ENCODE results near the gene ADNP. TPM values are rescaled to one million over a fixed set of nuclear protein-coding genes. Genes with fewer than 3 reads are reported as not detected.

ADNP gene
- total and polyA plus RNA-seq, 2 of the 13 experiments (the other 11 are each of a cell fraction or from before 2014, with no cell fraction given) = 21.0 to 21.5 TPM

DNA sequence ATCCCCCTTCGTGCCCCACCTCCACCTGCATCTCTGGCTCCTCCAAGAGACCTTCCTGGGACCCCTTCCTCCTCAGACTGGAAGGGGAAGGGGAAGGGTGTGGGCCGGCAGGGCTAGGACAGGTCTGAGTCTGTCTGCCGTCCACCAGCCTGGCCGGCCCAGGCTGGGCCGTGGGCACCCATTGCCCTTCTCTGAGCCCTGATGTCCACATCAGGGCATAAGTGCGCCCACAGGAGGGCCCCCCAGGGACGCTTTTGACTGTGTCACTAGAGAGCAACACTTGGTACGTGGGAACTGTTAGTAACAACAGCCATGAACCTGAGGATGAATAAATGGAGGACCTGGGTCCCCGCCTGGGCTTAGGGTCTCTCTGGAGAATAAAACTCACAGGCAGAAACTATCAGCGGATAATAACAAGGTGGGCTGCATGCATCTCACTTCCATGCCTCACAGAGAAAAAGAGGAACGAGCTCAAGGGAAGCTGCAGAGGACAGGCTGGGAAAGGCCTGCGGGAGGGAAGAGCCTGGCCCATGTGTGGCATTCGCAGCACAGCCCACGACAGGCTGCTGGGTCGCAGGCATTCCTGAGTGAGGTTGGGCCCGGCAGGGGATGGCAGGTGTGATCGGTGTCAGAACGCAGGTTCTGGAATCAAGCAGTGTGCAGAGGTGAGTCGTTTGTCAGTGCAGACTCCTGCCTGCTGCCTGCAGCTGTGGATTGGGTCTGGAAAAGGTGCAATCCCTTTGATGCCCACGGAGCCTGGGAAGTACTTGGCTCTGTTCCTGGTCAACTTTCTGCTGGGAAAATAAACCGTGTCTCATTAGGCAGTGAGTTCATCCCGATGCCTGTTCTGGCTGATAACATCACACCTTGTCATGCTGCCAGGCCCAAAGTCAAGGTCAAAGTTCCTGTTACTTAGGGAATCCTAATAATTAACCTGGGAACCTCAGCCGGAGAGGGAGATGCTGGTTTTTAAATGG lies 75.5 kb downstream of the ADNP start (continued):
- no peak for TF ChIP-seq ZNF281 (CRISPR knock-in tag; IDR thresholded peaks at IDR 0.05; ENCODE audit: borderline replicate concordance)
- TF ChIP-seq, protein P1, sequence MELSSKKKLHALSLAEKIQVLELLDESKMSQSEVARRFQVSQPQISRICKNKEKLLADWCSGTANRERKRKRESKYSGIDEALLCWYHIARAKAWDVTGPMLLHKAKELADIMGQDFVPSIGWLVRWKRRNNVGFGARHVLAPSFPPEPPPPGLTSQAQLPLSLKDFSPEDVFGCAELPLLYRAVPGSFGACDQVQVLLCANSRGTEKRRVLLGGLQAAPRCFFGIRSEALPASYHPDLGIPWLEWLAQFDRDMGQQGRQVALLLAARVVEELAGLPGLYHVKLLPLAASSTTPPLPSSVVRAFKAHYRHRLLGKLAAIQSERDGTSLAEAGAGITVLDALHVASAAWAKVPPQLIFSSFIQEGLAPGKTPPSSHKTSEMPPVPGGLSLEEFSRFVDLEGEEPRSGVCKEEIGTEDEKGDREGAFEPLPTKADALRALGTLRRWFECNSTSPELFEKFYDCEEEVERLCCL (CRISPR knock-in tag; IDR thresholded peaks at IDR 0.05; ENCODE audit: borderline replicate concordance) = no peak
- TF ChIP-seq XBP1 (CRISPR knock-in tag; IDR thresholded peaks at IDR 0.05) = no peak
- no peak for TF ChIP-seq DMAP1 (CRISPR knock-in tag; IDR thresholded peaks at IDR 0.05)
- no peak for TF ChIP-seq ZC3H13 (CRISPR knock-in tag; IDR thresholded peaks at IDR 0.05)
- TF ChIP-seq, protein P2, sequence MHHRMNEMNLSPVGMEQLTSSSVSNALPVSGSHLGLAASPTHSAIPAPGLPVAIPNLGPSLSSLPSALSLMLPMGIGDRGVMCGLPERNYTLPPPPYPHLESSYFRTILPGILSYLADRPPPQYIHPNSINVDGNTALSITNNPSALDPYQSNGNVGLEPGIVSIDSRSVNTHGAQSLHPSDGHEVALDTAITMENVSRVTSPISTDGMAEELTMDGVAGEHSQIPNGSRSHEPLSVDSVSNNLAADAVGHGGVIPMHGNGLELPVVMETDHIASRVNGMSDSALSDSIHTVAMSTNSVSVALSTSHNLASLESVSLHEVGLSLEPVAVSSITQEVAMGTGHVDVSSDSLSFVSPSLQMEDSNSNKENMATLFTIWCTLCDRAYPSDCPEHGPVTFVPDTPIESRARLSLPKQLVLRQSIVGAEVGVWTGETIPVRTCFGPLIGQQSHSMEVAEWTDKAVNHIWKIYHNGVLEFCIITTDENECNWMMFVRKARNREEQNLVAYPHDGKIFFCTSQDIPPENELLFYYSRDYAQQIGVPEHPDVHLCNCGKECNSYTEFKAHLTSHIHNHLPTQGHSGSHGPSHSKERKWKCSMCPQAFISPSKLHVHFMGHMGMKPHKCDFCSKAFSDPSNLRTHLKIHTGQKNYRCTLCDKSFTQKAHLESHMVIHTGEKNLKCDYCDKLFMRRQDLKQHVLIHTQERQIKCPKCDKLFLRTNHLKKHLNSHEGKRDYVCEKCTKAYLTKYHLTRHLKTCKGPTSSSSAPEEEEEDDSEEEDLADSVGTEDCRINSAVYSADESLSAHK (CRISPR knock-in tag; IDR thresholded peaks at IDR 0.05; ENCODE audit: borderline replicate concordance) = no peak
- no peak for TF ChIP-seq ZNF75D (CRISPR knock-in tag; IDR thresholded peaks at IDR 0.05; ENCODE audit: borderline replicate concordance)
- TF ChIP-seq, protein P3, sequence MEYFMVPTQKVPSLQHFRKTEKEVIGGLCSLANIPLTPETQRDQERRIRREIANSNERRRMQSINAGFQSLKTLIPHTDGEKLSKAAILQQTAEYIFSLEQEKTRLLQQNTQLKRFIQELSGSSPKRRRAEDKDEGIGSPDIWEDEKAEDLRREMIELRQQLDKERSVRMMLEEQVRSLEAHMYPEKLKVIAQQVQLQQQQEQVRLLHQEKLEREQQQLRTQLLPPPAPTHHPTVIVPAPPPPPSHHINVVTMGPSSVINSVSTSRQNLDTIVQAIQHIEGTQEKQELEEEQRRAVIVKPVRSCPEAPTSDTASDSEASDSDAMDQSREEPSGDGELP (IDR thresholded peaks at IDR 0.05; ENCODE audit: borderline replicate concordance, low read depth) = peak; percentile 30; the same call in 1 of the 2 replicates
- 0 out of 2 replicates have a peak, but pooled peaks have one; percentile 41 for TF ChIP-seq THAP11 (CRISPR knock-in tag; IDR thresholded peaks at IDR 0.05)
- TF ChIP-seq ZNF607 (CRISPR knock-in tag; IDR thresholded peaks at IDR 0.05; ENCODE audit: borderline replicate concordance) = peak; percentile 43; the same call in 1 of the 2 replicates
- no peak for TF ChIP-seq POLR2A (IDR thresholded peaks at IDR 0.05; ENCODE audit: insufficient read depth in 1 of 2, low read depth in 2 of 2, low read length in 2 of 2)
- TF ChIP-seq ESRRA (CRISPR knock-in tag; IDR thresholded peaks at IDR 0.05; ENCODE audit: low read depth) = peak; percentile 55; the same call in 1 of the 2 replicates
- no peak for TF ChIP-seq ZFP82 (CRISPR knock-in tag; IDR thresholded peaks at IDR 0.05; ENCODE audit: borderline replicate concordance)
- TF ChIP-seq SP4 (CRISPR knock-in tag; IDR thresholded peaks at IDR 0.05) = peak; percentile 63; the same call in 1 of the 2 replicates
- TF ChIP-seq MEF2D (CRISPR knock-in tag; IDR thresholded peaks at IDR 0.05) = peak; percentile 74; the same call in 1 of the 2 replicates
- no peak for TF ChIP-seq ZKSCAN8 (CRISPR knock-in tag; IDR thresholded peaks at IDR 0.05; ENCODE audit: borderline replicate concordance)
- peak; percentile 33; the same call in 1 of the 2 replicates for TF ChIP-seq MIXL1 (CRISPR knock-in tag; IDR thresholded peaks at IDR 0.05)
- TF ChIP-seq RXRA (CRISPR knock-in tag; IDR thresholded peaks at IDR 0.05) = peak; percentile 37; the same call in 1 of the 2 replicates
- TF ChIP-seq HOXA7 (CRISPR knock-in tag; IDR thresholded peaks at IDR 0.05) = no peak
- TF ChIP-seq MTERF4 (CRISPR knock-in tag; IDR thresholded peaks at IDR 0.05) = no peak
- TF ChIP-seq ZNF746 (CRISPR knock-in tag; IDR thresholded peaks at IDR 0.05) = no peak

All from HepG2 (cell line).